GM12865 (cell line): Measurements from ENCODE around the gene PTPRJ.
A peak's percentile ranks its signal among the peaks of the same experiment; 100 is the strongest.

Experiments
- DNase-seq: peaks from one replicate; pipeline ENCODE4 v3.0.0; 2010; ENCODE audit warnings: low read depth
- H3K4me3 ChIP-seq: 2 replicates; pipeline ENCODE4 v1.5.1; 2011; ENCODE audit warnings: mild to moderate bottlenecking, low read depth, low read length, control low read depth
- CTCF ChIP-seq: IDR thresholded peaks from 2 replicates; pipeline ENCODE4 v1.5.1; 2011; ENCODE audit warnings: low read length, control low read depth, low read depth, inconsistent platforms; ENCODE audit not compliant: insufficient read depth; ENCODE audit errors: missing control alignments

PTPRJ gene

GRCh38 chr11:47995360-47995769 lies 15.0 kb downstream of the PTPRJ start:
- no peak for TF ChIP-seq CTCF
- DNase-seq: no peak
- no peak overlapping the region for H3K4me3 ChIP-seq

- H3K4me3 ChIP-seq: no peak overlapping the region
- DNase-seq: no peak
- no peak for TF ChIP-seq CTCF
Measured at GRCh38 chr11:47997063-47998053, 17.0 kb downstream of the PTPRJ start.

- H3K4me3 ChIP-seq: no peak overlapping the region
- no peak for TF ChIP-seq CTCF
- no peak for DNase-seq
Measured at GRCh38 chr11:47998345-47998732, 18.0 kb downstream of the PTPRJ start.

- DNase-seq: no peak
- TF ChIP-seq CTCF: no peak
- H3K4me3 ChIP-seq: no peak overlapping the region
Measured at GRCh38 chr11:47998733-47999359, 18.5 kb downstream of the PTPRJ start.

- DNase-seq: no peak
- no peak for TF ChIP-seq CTCF
- H3K4me3 ChIP-seq: no peak overlapping the region
Measured at GRCh38 chr11:48000432-48000831, 20.1 kb downstream of the PTPRJ start.

GRCh38 chr11:48001438-48002021 lies 21.2 kb downstream of the PTPRJ start:
- no peak overlapping the region for H3K4me3 ChIP-seq
- TF ChIP-seq CTCF: no peak
- DNase-seq: peak; percentile 55
